ENCODE measurements around the gene VAV3. TPM values are rescaled to one million over a fixed set of nuclear protein-coding genes. Genes with fewer than 3 reads are reported as not detected.

Gene VAV3
- total and polyA plus RNA-seq, 2 donors from 2014 or later, result 61.6 to 87.5 TPM

DNA sequence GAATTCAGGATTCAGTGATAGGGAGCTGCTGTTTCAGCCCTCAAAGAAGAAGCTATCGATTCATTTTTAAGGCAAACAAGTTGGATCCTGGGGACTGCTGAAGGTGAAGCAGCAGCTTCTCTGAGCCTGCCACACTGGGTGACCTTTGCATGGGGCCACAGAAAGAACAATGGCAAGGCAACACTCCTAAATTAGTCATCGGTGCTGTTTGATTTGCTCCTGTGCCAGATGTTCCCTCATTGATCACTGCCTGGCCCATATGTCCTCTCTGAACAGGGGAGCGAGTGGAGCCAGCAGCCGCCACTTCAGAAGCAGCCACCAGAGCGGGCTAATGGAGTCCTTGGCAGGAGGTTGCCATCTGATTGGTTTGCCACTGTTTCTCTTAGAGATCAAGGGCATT, 432.7 kb downstream of the VAV3 start:
- TF ChIP-seq, protein P1, sequence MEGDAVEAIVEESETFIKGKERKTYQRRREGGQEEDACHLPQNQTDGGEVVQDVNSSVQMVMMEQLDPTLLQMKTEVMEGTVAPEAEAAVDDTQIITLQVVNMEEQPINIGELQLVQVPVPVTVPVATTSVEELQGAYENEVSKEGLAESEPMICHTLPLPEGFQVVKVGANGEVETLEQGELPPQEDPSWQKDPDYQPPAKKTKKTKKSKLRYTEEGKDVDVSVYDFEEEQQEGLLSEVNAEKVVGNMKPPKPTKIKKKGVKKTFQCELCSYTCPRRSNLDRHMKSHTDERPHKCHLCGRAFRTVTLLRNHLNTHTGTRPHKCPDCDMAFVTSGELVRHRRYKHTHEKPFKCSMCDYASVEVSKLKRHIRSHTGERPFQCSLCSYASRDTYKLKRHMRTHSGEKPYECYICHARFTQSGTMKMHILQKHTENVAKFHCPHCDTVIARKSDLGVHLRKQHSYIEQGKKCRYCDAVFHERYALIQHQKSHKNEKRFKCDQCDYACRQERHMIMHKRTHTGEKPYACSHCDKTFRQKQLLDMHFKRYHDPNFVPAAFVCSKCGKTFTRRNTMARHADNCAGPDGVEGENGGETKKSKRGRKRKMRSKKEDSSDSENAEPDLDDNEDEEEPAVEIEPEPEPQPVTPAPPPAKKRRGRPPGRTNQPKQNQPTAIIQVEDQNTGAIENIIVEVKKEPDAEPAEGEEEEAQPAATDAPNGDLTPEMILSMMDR (IDR thresholded peaks at IDR 0.05; ENCODE audit: borderline replicate concordance, extremely low read depth, insufficient read depth), result no peak
- no peaks in the 10 kb centered on the region for H3K9me3 ChIP-seq (ENCODE audit: control insufficient read depth in 2 of 3, insufficient read depth in 1 of 3, low read length in 3 of 3)
- no peak for FAIRE-seq
- H3K4me3 ChIP-seq (ENCODE audit: low read length in 3 of 3), result no peak overlapping the region
- H3K9ac ChIP-seq (ENCODE audit: low read length in 3 of 3), result no peak overlapping the region
- intact Hi-C loops (cut with DNase I), result no loop called here
- no peak overlapping the region for H3K27ac ChIP-seq (ENCODE audit: low read depth in 2 of 2, low read length in 2 of 2)
- H3K27me3 ChIP-seq (ENCODE audit: control insufficient read depth, insufficient read depth, low read length), result no peaks in the 10 kb centered on the region
- no peaks in the 10 kb centered on the region for H3K4me1 ChIP-seq (ENCODE audit: control insufficient read depth in 2 of 3, insufficient read depth in 2 of 3, low read depth in 1 of 3, low read length in 3 of 3)
- DNase-seq, result no peak
- H3K36me3 ChIP-seq (ENCODE audit: control insufficient read depth in 2 of 3, insufficient read depth in 3 of 3, low read length in 3 of 3), result no peaks in the 10 kb centered on the region

DNA sequence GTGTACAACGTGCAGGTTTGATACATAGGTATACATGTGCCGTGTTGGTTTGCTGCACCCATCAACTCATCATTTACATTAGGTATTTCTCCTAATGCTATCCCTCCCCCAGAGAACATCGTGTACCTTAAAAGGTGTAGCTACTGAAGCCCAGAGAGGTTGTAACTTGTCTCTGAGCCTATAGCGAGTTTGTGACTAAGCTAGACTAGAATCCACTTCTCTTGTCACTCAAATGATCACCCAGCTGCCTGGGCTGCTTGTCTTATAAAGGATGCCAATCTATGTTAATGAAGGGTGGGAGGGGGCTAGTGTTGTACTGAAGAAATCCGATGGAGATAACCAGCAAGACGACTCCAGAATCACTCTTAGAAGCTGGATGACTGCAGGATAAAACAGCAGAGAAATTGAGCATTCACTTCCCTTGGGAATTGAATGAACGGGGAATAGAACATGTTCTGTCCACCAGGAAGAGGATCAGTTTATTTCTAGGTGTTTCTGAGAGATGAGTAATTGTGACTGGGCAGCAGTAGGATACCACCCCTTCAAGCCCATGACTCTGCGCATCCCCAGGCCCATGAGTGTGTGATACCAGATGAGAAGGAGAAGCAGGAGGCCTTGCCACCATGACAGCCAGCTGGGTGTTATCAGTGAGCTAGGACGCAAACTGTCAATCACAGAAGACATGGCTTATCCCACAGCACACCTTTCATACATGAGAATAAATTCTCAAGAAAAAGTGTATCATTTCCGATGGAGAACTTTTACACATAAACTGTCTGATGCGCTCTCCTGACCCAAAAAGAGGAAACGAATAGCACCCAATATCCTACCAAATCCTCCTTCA, 433.7 kb downstream of the VAV3 start:
- Histone ChIP-seq H3K9me3 (ENCODE audit: control insufficient read depth in 2 of 3, insufficient read depth in 1 of 3, low read length in 3 of 3) (no peaks in the 10 kb centered on the region), H3K27ac (ENCODE audit: low read depth in 2 of 2, low read length in 2 of 2) (no peak overlapping the region), H3K36me3 (ENCODE audit: control insufficient read depth in 2 of 3, insufficient read depth in 3 of 3, low read length in 3 of 3) (no peaks in the 10 kb centered on the region), H3K4me3 (ENCODE audit: low read length in 3 of 3) (no peak overlapping the region), H3K27me3 (ENCODE audit: control insufficient read depth, insufficient read depth, low read length) (no peaks in the 10 kb centered on the region), H3K4me1 (ENCODE audit: control insufficient read depth in 2 of 3, insufficient read depth in 2 of 3, low read depth in 1 of 3, low read length in 3 of 3) (no peaks in the 10 kb centered on the region), H3K9ac (ENCODE audit: low read length in 3 of 3) (no peak overlapping the region)
- FAIRE-seq, result no peak
- TF ChIP-seq, protein P1 (IDR thresholded peaks at IDR 0.05; ENCODE audit: borderline replicate concordance, extremely low read depth, insufficient read depth), result no peak
- DNase-seq, result no peak
- intact Hi-C loops (cut with DNase I), result no loop called here

DNA sequence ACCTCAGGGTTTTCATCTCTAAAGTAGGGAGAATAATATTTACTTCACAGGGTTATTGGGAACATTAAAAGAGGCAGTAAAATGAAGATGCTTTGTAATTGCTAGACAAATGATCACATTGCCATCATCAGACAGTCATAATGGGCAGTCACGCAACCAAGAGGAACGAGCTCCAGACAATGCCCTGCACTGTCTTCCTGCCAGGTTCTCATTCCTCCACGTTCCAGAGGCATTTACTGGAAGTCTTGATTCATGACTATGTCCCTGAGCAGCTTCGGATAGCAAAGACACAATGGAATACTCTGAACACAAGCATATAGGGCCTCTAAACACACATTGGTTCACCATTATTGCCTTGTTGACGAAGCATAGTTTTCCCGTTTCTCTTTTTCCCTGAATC, 434.4 kb downstream of the VAV3 start:
- TF ChIP-seq, protein P1 (IDR thresholded peaks at IDR 0.05; ENCODE audit: borderline replicate concordance, extremely low read depth, insufficient read depth), result no peak
- H3K9me3 ChIP-seq (ENCODE audit: control insufficient read depth in 2 of 3, insufficient read depth in 1 of 3, low read length in 3 of 3), result no peaks in the 10 kb centered on the region
- FAIRE-seq, result no peak
- no peaks in the 10 kb centered on the region for H3K4me1 ChIP-seq (ENCODE audit: control insufficient read depth in 2 of 3, insufficient read depth in 2 of 3, low read depth in 1 of 3, low read length in 3 of 3)
- no peak overlapping the region for H3K4me3 ChIP-seq (ENCODE audit: low read length in 3 of 3)
- intact Hi-C loops (cut with DNase I), result no loop called here
- no peak overlapping the region for H3K27ac ChIP-seq (ENCODE audit: low read depth in 2 of 2, low read length in 2 of 2)
- no peak for DNase-seq
- no peak overlapping the region for H3K9ac ChIP-seq (ENCODE audit: low read length in 3 of 3)
- no peaks in the 10 kb centered on the region for H3K36me3 ChIP-seq (ENCODE audit: control insufficient read depth in 2 of 3, insufficient read depth in 3 of 3, low read length in 3 of 3)
- no peaks in the 10 kb centered on the region for H3K27me3 ChIP-seq (ENCODE audit: control insufficient read depth, insufficient read depth, low read length)
